Uterus (tissue), 4 donors: ENCODE measurements around the gene PCDH9. TPM values are rescaled to one million over a fixed set of nuclear protein-coding genes. Genes with fewer than 3 reads are reported as not detected.

Experiments used
- DNase-seq, 2 donors: peaks; one replicate each; pipeline ENCODE4 v3.0.0-alpha.2; 2019 to 2020
- H3K27ac ChIP-seq, 2 donors: fragments of 200-600 bp; sonication (generic); 1 replicate in 1 of 2; 2 replicates in 1 of 2; pipeline ENCODE4 v1.5.1; 2016 to 2018
- H3K27me3 ChIP-seq, 2 donors: fragments of 200-600 bp; sonication (generic); one replicate each; pipeline ENCODE4 v1.5.1; 2018 to 2019; ENCODE audit warnings: control low read depth in 1 of 2
- H3K36me3 ChIP-seq, 2 donors: fragments of 200-600 bp; sonication (generic); one replicate each; pipeline ENCODE4 v1.5.1; 2019; ENCODE audit warnings: control low read depth in 1 of 2
- H3K4me1 ChIP-seq, 2 donors: fragments of 200-600 bp; sonication (generic); one replicate each; pipeline ENCODE4 v1.5.1; 2018 to 2019; ENCODE audit warnings: control low read depth in 1 of 2
- H3K4me3 ChIP-seq, 2 donors: fragments of 200-600 bp; sonication (generic); 1 replicate in 1 of 2; 2 replicates in 1 of 2; pipeline ENCODE4 v1.5.1; 2018 to 2019; ENCODE audit warnings: mild to moderate bottlenecking in 1 of 2
- H3K9me3 ChIP-seq, 2 donors: fragments of 200-600 bp; sonication (generic); one replicate each; pipeline ENCODE4 v1.5.1; 2019; ENCODE audit warnings: control low read depth in 1 of 2
- CTCF ChIP-seq, 4 experiments: fragments of 200-600 bp in 2 of 4; fragments of 450-650 bp in 2 of 4; sonication (generic) in 2 of 4; IDR thresholded peaks; one replicate each; pipeline ENCODE4 v1.5.1; 2016 to 2019; ENCODE audit warnings: antibody characterized with exemption in 4 of 4, mild to moderate bottlenecking in 2 of 4, moderate library complexity in 1 of 4
- POLR2A ChIP-seq, 2 donors: fragments of 450-650 bp; IDR thresholded peaks; one replicate each; pipeline ENCODE4 v1.6.1; 2016; ENCODE audit warnings: antibody characterized with exemption in 2 of 2, mild to moderate bottlenecking in 1 of 2, moderate library complexity in 1 of 2
- intact Hi-C: fragments of 100-400 bp; cut with DNase I; formaldehyde crosslinking; loops from one replicate; pipeline ENCODE4 v1.15.1; 2023; ENCODE audit warnings: low total_unique reads
- total RNA-seq, 4 donors: library from RNA; depleted of rRNA in 3 of 4; stranded (reverse); fragments of >200 nt in 3 of 4; gene quantifications; one replicate each; pipeline versions ENCODE4 v1.1.0 to v1.2.4, GENCODE V29; 2014 to 2023
- donor health status: DM: yes; HTN: yes; CAD: no.

The PCDH9 gene
- total RNA-seq, 4 donors from 2014 or later = 0.51 to 45.7 (median 2.1) TPM

GRCh38 chr13:66461021-66461420 is 769.1 kb downstream of the PCDH9 start:
- Histone ChIP-seq H3K9me3 (no peaks in the 10 kb centered on the region), H3K36me3 (no peaks in the 10 kb centered on the region), H3K27me3 (no peaks in the 10 kb centered on the region), H3K4me1 (no peaks in the 10 kb centered on the region), H3K27ac (no peak overlapping the region), H3K4me3 (no peak overlapping the region)
- no peak for DNase-seq
- intact Hi-C loops = no loop called here
- TF ChIP-seq POLR2A (IDR thresholded peaks at IDR 0.05) (no peak), CTCF (IDR thresholded peaks at IDR 0.05) (no peak)

- no peak overlapping the region for H3K4me3 ChIP-seq
- DNase-seq = no peak
- H3K27me3 ChIP-seq = no peaks in the 10 kb centered on the region
- intact Hi-C loops = no loop called here
- no peaks in the 10 kb centered on the region for H3K4me1 ChIP-seq
- no peaks in the 10 kb centered on the region for H3K36me3 ChIP-seq
- no peak for TF ChIP-seq POLR2A (IDR thresholded peaks at IDR 0.05)
- TF ChIP-seq CTCF (IDR thresholded peaks at IDR 0.05) = no peak
- no peaks in the 10 kb centered on the region for H3K9me3 ChIP-seq
- H3K27ac ChIP-seq = no peak overlapping the region
These were observed 770.5 kb downstream of the PCDH9 start for GRCh38 chr13:66459634-66460033.

- H3K27ac ChIP-seq = no peak overlapping the region
- H3K4me1 ChIP-seq = no peaks in the 10 kb centered on the region
- H3K27me3 ChIP-seq = no peaks in the 10 kb centered on the region
- no peaks in the 10 kb centered on the region for H3K36me3 ChIP-seq
- no peak for DNase-seq
- intact Hi-C loops = no loop called here
- no peaks in the 10 kb centered on the region for H3K9me3 ChIP-seq
- TF ChIP-seq CTCF (IDR thresholded peaks at IDR 0.05) (no peak), POLR2A (IDR thresholded peaks at IDR 0.05) (no peak)
- H3K4me3 ChIP-seq = no peak overlapping the region
These were observed 771.0 kb downstream of the PCDH9 start for GRCh38 chr13:66459143-66459542.

GRCh38 chr13:66446413-66446812 is 783.7 kb downstream of the PCDH9 start:
- Histone ChIP-seq H3K27me3 (no peaks in the 10 kb centered on the region), H3K4me1 (no peaks in the 10 kb centered on the region), H3K36me3 (no peaks in the 10 kb centered on the region), H3K9me3 (no peaks in the 10 kb centered on the region), H3K27ac (no peak overlapping the region), H3K4me3 (no peak overlapping the region)
- TF ChIP-seq POLR2A (IDR thresholded peaks at IDR 0.05) = no peak
- TF ChIP-seq CTCF (IDR thresholded peaks at IDR 0.05) = no peak
- intact Hi-C loops = no loop called here
- DNase-seq = no peak

GRCh38 chr13:66443926-66444325 is 786.2 kb downstream of the PCDH9 start:
- Histone ChIP-seq H3K36me3 (no peaks in the 10 kb centered on the region), H3K4me1 (no peaks in the 10 kb centered on the region), H3K4me3 (no peak overlapping the region), H3K27me3 (no peaks in the 10 kb centered on the region), H3K9me3 (no peaks in the 10 kb centered on the region), H3K27ac (no peak overlapping the region)
- TF ChIP-seq CTCF (IDR thresholded peaks at IDR 0.05) (no peak), POLR2A (IDR thresholded peaks at IDR 0.05) (no peak)
- intact Hi-C loops = no loop called here
- no peak for DNase-seq
